ENCODE results near the gene PACC1.
"Not testable (repeated sequence)": the region's sequence is repeated elsewhere in the genome, so short reads cannot be mapped to it uniquely, and the experiment has no call there.

PACC1 gene

DNA sequence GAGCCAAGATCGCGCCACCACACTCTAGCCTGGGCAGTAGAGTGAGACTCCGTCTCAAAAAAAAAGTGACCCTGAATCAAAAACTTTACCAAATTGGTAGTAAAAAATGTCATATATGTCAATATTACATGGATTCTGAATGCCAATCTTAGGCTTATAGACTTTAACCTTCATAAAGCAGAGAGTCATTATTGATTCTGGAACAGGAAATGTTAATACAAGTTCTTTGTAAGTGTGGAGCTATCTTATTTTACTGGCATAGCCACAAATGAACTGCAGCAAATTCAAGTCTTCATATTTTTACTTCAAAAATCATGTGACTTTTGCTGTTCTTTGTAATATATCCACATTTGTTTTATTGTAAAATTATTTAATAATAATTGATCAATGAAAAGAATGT lies 88.1 kb downstream of the PACC1 start:
- no peak for DNase-seq

DNA sequence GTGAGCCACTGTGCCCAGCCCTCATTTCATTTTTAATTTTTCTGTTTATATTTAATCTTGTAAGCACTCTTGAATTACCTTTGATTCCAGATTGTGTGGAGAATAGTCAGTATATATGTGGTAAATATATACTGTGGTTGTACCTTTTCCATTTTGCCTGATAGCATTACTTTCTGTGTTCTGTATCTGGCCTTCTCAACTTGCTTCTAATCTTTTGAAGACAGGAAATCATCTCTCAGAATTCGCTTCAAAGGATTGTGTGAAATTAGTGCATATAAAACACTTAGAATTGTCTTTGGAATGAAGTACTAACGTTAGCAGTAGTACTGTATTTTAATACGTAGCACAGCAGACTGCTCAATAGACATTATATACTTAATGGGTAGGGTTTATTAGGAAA lies 91.6 kb downstream of the PACC1 start:
- no peak for DNase-seq

DNA sequence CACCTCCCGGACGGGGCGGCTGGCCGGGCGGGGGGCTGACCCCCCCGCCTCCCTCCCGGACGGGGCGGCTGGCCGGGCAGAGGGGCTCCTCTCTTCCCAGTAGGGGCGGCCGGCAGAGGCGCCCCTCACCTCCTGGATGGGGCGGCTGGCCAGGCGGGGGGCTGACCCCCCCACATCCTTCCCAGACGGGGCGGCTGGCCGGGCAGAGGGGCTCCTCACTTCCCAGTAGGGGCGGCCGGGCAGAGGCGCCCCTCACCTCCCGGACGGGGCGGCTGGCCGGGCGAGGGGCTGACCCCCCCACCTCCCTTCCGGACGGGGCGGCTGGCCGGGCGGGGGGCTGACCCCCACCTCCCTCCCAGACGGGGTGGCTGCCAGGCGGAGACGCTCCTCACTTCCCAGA lies 93.7 kb downstream of the PACC1 start:
- not testable (repeated sequence) for DNase-seq

DNA sequence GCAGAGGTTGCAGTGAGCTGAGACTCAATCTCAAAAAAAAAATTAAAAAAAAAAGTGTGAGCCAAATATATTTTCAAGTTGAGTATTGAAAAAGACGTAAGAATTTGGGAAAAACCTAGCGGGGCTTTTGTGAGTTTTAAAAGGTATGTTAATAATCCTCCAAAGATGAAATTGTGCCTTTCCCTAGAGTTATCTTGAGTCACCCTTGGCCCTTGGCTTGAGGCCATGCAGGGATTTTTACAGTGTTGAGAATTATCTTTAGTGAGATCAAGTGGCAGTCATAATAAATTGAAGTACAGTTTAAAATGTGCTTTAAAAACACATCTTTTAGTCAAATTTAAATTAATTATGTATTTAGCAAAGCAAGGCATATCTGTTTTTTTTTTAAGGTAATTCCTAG lies 96.8 kb downstream of the PACC1 start:
- DNase-seq, result no peak

DNA sequence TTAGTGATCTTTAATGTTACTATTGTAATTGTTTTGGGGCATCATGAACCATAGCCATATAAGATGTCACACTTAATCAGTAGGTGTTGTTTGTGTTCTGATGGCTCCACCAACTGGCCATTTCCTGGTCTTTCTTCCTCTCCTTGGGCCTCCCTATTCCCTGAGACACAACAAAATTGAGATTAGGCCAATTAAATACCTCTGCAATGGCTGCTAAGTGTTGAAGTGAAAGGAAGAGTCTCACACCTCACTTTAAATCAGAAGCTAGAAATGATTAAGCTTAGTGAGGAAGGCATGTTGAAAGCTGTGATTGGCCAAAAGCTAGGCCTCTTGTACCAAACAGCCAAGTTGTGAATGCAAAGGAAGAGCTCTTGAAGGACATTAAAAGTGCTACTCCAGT lies 98.8 kb downstream of the PACC1 start:
- DNase-seq, result no peak

DNA sequence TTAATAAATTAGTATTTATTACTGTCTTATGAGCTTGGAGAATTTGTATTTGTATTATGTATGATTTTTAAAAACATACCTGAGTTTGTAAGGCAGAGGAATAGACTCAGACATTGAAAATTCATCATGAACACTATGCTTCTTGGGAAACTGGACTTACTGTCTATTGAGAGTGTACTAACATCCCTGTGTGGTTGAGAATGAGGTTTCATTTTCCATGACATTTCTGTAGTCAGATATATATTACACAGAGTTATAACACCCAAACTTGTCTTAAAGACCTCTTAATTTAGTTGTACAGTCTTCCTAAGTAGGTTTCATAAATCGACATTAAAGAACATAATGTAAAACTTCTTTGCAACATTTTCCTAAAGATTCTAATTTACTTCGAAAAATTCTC lies 99.5 kb downstream of the PACC1 start:
- DNase-seq, result no peak
